ENCODE data around the gene PEX11G. TPM values are rescaled to one million over a fixed set of nuclear protein-coding genes. Genes with fewer than 3 reads are reported as not detected.

PEX11G gene
- total and polyA plus RNA-seq, 9 of the 15 experiments (the other 6 are each of a cell fraction or from before 2014, with no cell fraction given): 0.07 to 3.2 (median 0.70) TPM; not detected in 1

DNA sequence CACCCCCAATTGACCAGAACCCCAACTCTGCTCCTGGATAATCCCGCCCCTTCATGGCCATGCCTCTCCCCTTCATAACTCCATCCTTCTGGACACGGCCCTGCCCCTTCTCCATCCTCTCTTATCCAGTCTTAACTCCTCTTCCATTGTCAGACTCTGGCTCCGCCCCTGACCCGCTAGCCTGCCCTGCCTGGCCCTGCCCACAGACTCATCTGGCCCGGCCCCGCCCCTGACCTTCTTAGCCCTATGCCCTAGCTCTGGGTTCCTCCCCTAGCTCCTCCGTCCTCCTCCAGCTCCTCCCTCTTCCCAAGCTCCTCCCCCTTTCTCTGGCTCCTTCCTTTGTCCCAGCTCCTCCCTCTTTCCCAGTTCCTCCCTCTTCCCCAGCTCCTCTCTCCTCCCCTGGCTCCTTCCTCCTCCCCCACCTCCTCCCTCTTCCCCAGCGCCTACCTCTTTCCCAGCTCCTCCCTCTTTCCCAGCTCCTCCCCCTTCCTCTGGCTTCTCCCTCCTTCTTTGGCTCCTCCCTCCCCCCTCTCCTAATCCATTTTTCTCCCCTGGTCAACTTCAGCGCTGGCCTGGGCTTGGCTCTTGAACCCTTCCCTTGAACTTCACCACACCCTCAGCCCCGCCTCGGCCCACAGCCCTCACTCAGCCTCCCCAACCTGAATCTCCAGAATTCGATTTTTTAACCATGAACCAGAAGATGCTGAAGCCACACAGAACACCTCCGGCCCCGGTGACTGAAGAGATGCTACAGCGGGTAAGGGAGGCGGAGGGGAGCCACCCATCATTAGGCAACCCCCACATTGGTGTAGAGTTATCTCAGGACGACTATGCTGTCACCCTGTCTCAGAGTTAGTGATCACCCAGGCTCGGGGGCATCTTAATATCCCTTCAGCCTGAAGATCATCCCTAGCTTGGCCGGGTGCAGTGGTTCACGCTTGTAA is 17.8 kb upstream of the PEX11G start (continued):
- TF ChIP-seq, protein P1, sequence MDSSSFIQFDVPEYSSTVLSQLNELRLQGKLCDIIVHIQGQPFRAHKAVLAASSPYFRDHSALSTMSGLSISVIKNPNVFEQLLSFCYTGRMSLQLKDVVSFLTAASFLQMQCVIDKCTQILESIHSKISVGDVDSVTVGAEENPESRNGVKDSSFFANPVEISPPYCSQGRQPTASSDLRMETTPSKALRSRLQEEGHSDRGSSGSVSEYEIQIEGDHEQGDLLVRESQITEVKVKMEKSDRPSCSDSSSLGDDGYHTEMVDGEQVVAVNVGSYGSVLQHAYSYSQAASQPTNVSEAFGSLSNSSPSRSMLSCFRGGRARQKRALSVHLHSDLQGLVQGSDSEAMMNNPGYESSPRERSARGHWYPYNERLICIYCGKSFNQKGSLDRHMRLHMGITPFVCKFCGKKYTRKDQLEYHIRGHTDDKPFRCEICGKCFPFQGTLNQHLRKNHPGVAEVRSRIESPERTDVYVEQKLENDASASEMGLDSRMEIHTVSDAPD (CRISPR knock-in tag; IDR thresholded peaks at IDR 0.05): no peak
- TF ChIP-seq, protein P2, sequence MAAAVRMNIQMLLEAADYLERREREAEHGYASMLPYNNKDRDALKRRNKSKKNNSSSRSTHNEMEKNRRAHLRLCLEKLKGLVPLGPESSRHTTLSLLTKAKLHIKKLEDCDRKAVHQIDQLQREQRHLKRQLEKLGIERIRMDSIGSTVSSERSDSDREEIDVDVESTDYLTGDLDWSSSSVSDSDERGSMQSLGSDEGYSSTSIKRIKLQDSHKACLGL (CRISPR knock-in tag; IDR thresholded peaks at IDR 0.05; ENCODE audit: borderline replicate concordance, poor library complexity, severe bottlenecking): no peak
- TF ChIP-seq SAFB (IDR thresholded peaks at IDR 0.05; ENCODE audit: borderline replicate concordance, low read depth, low read length) (no peak), PHB2 (IDR thresholded peaks at IDR 0.05; ENCODE audit: low read depth) (peak; percentile 59), U2AF1 (optimal IDR thresholded peaks at IDR 0.05; ENCODE audit: low read depth, low read length) (no peak), MTF1 (CRISPR knock-in tag; IDR thresholded peaks at IDR 0.05; ENCODE audit: borderline replicate concordance) (no peak), SIX5 (IDR thresholded peaks at IDR 0.05; ENCODE audit: borderline replicate concordance in 1 of 2, insufficient read depth in 1 of 2, low read depth in 1 of 2, low read length in 2 of 2) (no peak), ZNF764 (CRISPR knock-in tag; IDR thresholded peaks at IDR 0.05; ENCODE audit: low read depth) (no peak), ZC3H11A (IDR thresholded peaks at IDR 0.05; ENCODE audit: low read depth, low read length) (no peak), BRD9 (IDR thresholded peaks at IDR 0.05; ENCODE audit: low read depth, partially characterized antibody) (no peak), POLR2G (IDR thresholded peaks at IDR 0.05; ENCODE audit: low read depth, low read length) (no peak), HMG20B (CRISPR knock-in tag; IDR thresholded peaks at IDR 0.05) (no peak), FOS (IDR thresholded peaks at IDR 0.05; ENCODE audit: extremely low read depth, insufficient read length) (no peak), DDX20 (tag; IDR thresholded peaks at IDR 0.05; ENCODE audit: low read depth) (no peak), TOE1 (IDR thresholded peaks at IDR 0.05; ENCODE audit: borderline replicate concordance) (peak; percentile 90), TOE1 (CRISPR knock-in tag; IDR thresholded peaks at IDR 0.05; ENCODE audit: borderline replicate concordance, low read depth) (no peak), NUFIP1 (IDR thresholded peaks at IDR 0.05; ENCODE audit: partially characterized antibody) (no peak), BCL6 (CRISPR knock-in tag; IDR thresholded peaks at IDR 0.05) (no peak)
- TF ChIP-seq, protein P3, sequence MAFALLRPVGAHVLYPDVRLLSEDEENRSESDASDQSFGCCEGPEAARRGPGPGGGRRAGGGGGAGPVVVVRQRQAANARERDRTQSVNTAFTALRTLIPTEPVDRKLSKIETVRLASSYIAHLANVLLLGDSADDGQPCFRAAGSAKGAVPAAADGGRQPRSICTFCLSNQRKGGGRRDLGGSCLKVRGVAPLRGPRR (CRISPR knock-in tag; IDR thresholded peaks at IDR 0.05): no peak

All from K562 (cell line).